Prostate gland (tissue), 2 donors: ENCODE data around the gene CERS6.

Source experiments
- CTCF ChIP-seq, 4 experiments: fragments of 200-600 bp in 2 of 4; fragments of 450-650 bp in 2 of 4; sonication (generic) in 2 of 4; IDR thresholded peaks; 1 replicate in 3 of 4; 2 replicates in 1 of 4; pipeline ENCODE4 v1.5.1; 2016 to 2019; ENCODE audit warnings: antibody characterized with exemption in 4 of 4, mild to moderate bottlenecking in 2 of 4, moderate library complexity in 2 of 4
- POLR2AphosphoS5 ChIP-seq: sonication (generic); formaldehyde crosslinking; IDR thresholded peaks from one replicate; pipeline ENCODE4 v1.6.1; 2017; ENCODE audit warnings: antibody characterized with exemption

DNA sequence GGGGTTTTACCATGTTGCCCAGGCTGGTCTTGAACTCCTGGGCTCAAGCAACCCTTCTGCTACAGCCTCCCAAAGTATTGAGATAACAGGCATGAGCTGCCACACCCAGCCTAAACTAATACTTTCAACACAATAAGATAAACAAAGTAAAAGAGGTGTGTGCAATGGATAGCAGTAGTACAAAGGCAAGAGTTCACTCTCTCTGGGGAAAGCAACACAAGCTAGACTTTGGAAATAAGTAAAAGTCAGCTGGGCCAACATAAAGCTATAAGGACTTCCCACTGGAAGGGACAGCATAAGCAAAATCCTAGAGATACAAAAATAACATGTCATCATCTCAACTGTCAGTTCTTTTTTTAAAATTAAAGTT lies 341.2 kb downstream of the CERS6 start:
- TF ChIP-seq POLR2AphosphoS5 (no peak), CTCF (IDR thresholded peaks at IDR 0.05) (no peak)
